HG03469 (cell line): ENCODE results near the gene MORC2.
A peak's percentile ranks its signal among the peaks of the same experiment; 100 is the strongest.

ENCODE experiments used
- ATAC-seq: cut with Tn5 transposase; IDR thresholded peaks from one replicate; pipeline ENCODE4 v1.9.1; 2021; ENCODE audit warnings: mild to moderate bottlenecking, moderate library complexity, moderate number of reproducible peaks; ENCODE audit not compliant: unreplicated experiment

The MORC2 gene

DNA sequence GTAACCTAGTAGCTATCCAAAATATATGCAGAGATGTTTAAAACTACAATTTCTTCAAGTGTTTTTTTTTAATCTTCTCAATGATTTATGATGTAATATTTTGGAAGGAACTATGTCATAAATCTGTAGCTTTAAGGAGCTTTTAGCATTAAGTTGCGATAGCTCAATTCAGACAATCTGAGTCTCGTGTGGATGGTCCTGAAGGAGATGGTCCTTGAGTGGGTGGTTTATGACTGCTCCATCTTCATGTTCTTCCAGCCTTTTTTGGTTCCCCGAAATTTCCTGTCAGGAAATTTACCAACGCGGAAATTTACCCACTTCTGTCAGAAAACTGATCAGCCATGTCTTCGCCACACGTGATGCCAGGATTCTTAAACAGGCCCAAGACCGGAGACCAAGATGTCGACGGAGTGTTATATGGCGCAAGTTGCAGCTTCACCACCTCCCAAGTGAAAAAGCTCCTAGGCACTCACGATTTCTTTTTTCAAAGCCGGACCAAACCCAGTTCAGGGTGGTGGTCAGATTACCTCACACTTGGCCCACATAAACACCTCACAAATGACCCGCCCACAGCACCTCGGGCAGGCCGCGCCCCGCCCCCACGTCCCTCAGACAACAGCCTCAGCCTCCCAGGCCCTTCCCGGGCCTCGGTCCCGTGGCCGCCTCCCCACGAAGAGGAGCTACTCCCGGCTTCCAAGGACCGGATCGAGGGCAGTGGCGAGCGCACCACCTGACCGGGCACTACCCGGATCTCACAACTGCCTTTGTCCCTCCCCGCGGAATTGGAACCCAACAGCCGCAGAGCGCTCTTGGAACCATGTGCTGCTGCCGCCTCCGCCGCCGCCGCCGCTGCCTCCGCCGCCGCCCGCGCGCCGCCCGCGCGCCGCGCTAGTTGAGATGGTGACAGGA is at the start of gene MORC2:
MORC2 (minus strand) TSS at position 760 of the 909 bp plus-strand sequence. CDS start 885 bp downstream, outside the sequence.
- no peak for ATAC-seq

DNA sequence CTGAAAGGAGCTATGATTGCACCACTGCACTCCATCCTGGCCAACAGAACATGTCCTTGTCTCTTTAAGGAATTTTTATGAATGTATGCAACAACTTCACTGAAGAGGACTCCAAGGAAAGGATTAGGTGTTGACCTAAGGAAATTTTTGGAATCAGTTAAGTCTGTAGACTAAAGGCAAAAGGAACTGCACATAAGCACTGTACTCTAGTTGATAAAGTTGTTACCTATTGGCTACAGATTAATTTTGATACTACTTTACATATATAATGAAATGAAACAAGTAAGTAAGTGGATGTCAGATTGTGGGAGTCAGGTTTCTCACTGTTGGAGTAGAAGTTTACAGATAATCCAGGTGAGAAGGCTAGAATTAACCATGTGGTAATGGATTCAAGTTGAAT is 37.0 kb upstream of the MORC2 start:
- no peak for ATAC-seq

DNA sequence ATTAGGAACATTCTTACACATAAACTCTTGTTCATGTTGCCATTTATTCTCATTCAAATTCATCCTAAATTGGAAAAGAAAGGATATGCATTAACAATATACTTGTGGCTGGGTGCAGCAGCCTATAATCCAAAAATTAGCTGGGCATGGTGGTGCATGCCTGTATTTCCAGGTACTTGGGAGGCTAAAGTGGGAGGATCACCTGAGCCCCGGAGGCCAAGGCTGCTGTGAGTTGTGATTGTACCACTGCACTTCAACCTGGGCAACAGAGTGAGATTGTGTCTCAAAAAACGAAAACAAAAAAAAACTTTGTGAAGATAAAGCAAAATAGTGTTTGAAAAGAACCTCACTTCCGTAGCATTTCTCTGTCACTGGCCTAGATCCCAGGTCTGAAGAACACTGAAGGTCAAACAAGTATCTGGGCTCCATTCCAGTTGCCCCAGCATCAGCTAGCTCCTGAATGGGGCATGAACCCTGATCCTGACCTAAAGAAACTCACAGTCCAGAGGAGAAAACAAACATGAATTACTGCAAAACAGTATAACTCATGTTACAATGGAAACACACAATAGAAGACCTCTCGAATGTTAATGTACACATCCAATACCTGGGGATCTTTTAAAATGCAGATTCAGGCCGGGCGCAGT is 32.7 kb upstream of the MORC2 start:
- ATAC-seq = no peak

DNA sequence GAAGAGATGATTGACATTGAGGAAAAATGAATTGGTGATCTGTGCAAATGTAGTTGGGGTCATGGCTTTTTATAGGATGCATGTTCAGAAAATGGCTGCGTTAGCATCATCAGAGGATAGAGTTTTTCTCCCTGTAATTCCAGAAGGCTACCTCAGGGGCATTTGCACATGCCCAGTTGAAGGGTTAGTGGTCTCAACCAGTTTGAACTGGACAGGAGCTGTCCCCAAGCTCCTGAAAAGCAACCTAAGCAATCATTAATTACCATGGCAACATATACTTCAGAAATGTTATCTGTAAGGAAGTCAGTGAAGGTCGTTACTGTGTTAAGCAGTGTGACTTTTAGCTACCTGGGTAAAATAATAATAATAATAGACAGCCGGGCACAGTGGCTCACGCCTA is 29.8 kb upstream of the MORC2 start:
- ATAC-seq = no peak

DNA sequence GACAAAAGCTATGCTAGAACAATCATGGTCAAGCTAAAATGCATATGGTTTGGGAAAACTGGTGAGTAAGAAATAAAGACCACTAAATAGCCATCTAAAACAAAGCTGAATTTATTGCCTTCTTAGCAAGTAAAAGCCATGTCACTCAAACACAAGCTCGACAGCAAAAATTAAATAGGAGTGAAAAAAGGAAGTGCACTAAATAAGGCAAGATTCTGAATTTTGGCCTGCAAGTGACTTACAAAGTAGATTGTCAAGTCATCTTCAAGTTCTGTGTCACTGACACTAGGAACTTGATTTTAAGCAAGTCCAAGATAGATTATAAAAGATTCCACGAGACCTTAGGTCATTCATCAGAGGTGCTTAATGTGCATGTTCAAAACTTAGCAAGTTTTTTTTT is 27.9 kb upstream of the MORC2 start:
- ATAC-seq = no peak

DNA sequence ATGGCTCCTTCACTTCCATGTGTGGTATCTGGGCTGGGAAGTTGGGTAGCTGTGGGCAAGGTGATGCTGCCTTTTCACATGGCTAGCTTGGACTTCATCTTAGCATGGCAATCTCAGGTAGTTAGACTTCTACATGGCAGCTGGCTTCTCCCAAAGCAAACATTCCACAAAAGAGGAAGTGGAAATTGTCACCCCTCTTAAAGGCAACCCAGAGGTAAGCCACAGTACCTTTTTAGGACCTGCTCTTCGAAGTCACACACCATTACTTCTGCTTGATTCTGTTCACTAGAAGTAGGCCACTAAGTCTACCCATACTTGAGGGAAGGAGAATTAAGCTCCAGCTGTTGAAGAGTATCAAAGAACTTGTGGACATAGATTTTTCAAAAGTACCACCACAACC is 26.4 kb upstream of the MORC2 start:
- ATAC-seq = no peak

DNA sequence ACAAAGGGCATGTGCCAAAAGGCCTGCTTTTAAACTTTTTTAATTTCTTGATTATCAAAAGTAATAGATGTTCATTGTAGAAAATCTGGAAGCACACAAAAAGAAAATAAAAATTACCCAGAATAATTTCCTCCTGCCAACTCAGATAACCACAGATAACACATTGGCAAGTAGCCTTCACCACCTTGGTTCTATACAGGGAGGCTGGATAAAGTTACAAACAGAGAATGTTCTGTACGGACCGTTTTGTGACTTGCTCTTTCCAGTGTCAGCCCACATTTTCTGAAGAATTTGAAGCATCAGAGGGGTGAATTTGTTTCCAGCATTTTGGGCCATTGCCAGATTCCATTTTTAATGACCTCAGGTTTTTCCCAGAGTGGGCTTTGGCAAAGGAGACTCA is 24.0 kb upstream of the MORC2 start:
- no peak for ATAC-seq

DNA sequence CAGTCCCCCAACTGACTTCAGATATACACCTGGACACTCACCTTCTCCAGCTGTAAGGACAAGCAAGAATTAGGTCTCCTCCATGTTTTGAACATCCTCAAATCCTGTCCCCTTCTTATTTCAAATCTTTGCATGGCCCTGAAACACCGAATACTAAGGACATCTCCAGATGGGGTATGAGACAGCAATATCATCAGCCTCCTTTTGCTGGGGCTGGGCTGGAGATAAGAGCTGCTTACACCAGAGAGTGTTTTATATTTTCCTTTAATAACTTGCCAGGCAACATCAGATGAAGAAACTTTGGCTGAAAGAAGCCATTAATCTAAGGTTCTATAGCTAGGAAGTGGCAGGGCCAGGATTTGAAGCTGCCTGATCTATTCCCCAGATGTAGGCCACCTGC is 22.1 kb upstream of the MORC2 start:
- ATAC-seq = no peak

DNA sequence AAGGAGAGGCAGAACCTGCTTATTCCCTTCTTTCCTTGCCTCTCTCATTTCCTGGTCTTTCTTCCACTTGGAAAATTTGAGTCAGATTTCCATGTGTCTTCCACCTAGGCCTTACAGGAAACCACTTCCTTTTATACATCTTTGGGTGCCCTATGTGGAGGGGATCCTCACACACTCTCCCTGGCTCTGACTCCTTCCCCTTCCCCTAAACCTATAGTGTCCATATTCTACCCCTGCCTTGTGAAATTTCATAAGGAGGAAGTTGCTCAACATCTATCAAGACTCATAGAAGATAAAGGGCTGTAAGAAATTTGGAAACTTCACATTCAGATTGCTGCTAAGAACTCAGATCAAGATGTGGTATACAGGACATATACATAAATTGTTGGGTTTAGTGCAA is 20.9 kb upstream of the MORC2 start:
- no peak for ATAC-seq

DNA sequence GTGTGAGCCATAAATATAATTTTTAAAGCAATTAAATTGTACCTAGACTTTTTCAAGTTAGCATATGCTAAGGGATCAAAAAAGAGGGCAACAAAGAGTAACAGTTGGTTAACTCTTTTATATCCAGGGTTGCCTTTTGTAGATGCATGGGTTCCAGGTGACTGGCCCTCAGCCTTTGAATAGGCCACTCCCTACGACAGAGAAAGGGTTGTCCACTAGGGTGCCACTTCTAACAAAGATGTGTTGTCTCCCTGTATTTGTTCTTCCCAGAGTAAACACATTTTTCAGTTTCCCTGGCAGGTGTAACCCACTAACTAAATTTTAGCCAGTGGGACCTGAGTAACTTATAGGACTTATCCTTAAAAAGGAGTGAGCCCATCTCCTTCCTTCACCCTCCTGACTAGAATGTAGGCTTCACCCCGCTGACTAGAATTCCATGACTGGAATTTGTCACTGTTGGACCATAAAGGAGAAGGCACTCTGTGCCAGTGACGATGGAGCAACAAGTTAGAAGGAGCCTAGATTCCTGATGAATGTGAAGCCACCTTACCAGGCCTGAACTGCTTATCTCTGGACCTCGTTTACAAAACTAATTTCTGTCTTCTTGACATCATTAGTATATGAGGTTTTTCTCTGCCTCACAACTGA is 17.1 kb upstream of the MORC2 start:
- no peak for ATAC-seq

DNA sequence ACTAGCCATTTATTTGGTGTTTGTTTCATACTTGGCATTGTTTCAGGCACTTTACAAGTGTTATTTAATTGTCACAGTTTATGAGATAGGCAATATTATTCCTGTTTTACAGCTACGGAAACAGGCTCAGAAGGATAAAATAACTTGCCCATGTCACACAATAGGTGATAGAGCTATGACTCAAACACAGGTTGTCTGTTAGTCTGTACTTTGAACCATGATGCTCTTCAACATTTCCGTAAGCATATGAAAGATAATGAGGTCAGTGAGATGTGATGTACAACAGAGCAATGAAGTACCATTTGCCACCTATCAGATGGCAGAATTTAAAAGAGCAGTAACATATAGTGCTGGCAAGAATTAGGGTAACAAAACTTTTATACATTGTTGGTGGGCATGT is 15.7 kb upstream of the MORC2 start:
- no peak for ATAC-seq

DNA sequence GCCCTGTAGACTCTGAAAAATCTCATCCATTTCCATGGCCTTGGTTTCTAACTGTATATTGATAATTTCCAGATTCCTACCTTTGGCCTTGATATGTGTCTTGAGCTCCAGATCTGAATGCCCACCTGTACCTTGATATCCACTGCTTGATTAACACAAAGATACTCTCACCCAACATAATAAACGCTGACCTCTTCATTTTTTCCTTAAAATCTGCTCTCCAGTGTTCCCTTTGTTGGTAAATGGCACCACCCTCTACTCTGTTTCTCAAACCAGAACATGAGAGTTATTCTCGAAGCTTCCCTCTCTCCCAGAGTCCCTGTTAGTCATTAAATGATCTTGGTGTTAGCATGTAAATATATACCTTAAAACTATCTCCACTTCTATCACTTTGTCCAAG is 13.9 kb upstream of the MORC2 start:
- no peak for ATAC-seq

DNA sequence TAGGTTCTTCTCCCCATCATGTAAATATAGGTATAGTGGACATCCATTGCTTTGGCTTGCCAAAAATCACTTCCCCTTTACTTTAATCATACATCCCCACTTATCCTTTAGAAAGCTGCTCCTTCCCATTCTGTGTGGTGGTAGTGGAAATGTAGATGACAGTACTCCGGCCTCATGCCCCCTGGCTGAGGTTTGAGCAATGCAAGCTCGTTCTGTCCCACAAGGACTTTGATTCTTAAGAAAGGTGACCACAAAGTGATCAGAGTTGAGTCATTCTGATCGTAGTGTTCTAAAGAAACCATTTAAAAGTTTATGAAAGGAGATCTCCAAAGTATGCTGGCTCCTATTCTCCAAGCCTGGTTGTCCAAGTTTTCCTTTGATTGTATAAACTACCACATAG is 11.4 kb upstream of the MORC2 start:
- no peak for ATAC-seq

DNA sequence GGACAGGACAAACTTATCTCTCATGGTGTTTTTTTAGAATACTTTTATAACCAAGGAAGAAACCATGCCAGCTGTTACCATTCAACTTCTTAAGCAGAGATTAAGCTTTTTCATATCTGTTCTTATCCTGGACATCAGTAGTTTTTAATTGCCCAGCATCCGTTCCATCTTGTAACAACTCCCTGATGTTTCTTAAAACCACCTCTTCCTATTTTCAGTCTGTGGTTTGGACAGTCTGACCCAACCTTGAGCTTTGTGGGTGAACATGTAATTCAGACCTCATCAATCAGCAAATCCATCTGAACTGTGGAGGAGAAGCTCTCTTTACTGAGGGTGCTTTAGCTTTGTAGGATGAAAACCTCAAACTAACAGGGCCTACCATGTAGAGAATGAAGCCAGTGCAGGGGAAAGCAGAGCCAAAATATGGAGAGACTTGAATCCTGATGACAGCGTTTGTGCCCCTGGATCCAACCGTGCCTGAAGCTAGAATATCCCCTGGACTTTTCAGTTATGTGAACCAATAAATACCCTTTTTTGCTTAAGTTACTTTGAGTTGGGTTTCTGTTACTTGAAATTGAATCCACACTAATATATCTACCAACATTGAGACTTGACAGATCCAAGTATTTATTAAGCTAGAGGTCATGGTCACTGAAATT is 9.9 kb upstream of the MORC2 start:
- ATAC-seq = no peak

DNA sequence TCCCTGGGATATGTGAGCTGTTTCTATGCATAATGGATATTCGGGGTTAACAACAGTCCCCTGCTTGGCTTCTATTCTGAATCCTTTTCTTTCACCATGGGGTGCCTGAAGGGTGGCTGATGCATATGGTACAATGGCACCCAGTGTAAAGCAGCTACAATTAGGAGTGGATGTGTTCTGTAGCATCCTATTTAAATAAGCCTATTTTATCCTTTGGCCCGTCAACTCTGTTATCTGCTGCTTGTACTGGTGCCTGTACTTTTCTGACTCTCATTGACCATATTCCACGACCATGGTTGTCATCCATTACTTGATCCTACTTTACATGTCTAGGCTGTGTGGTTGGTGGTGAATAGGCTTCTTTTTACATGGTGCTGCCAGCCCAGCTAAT is 1.8 kb upstream of the MORC2 start:
- no peak for ATAC-seq

DNA sequence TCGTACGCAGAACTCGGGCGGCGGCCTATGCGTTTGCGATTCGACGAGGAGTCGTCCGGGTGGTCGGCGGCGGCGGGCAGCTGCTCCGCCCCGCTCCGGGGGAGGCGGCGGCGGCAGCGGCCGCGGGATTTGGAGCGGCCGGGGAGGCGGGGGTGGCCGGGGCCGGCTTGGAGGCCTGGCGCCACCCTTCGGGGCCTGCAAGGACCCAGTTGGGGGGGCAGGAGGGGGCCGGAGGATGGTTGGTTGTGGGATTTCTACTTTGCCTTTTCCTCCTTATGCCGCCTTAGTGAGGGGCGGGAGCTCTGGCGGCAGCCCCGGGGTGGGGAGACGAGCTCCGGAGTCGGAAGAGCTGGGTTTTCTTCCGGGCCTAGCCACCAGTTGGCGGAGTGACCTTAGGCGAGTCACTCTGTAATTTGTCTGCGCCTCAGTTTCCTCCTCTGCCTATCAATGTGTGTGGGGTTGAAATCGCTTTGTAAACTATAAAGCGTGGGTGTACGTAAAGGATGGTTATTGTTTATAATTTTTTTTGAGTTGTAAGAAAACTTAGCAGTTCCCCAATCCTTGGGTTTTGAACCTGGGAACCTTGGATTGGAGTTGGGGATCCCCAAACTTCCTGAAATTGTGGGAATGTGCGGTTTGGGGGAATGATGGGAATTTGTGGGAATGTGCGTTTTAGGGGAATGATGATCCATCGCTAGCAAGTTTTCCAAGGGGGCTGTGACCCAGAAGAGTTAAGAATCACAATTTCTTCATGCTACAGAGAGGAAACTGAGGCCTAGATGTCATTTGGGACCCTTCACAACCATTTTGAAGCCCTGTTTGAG is 1.2 kb upstream of the MORC2 start:
- ATAC-seq = peak; percentile 27

DNA sequence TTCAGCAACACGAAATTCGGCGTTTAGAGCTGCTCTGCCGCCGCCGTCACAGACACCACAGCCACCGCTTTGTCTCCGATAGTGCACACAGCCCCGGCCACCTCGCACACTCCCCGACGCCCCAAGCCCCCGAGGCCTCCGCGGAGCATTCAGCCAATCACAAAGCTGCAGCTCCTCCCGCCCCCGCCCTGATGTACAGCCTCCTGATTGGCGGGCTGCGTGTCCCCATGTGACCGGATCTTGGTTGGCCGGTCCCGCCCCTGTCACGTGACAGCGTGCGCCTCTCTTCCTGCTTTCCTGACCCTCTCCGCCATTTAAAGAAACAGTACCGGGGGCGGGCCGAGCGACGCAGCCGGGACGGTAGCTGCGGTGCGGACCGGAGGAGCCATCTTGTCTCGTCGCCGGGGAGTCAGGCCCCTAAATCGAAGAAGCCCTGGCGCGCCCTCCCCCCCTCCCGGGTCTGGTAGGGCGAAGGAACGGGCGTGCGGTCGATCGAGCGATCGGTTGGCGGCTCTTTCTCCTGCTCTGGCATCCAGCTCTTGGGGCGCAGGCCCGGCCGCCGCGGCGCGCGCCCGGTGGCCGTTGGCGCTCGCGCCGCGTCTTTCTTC is 454 bp upstream of the MORC2 start, which contains the start of gene TUG1:
TUG1 (plus strand) TSS at position 342 of the 608 bp plus-strand sequence.
- ATAC-seq = peak; percentile 75

DNA sequence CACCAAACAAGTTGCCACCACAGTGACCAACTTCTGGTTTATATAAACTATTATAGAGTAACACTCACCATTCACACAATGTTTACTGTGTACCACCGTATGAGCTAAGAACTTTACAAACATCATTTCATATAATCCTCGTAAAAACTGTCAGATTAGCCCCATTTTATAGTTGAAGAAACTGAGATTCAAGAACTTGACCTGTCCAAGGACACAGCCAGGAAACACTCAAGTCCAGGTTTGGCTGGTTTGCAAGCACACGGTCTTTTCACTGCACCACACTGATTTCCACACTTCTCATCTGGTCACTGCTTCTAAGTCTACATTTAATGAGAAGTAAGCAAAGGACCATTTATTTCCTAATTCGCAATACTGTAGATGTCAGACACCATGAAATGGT is 3.7 kb downstream of the MORC2 start:
- ATAC-seq = no peak

DNA sequence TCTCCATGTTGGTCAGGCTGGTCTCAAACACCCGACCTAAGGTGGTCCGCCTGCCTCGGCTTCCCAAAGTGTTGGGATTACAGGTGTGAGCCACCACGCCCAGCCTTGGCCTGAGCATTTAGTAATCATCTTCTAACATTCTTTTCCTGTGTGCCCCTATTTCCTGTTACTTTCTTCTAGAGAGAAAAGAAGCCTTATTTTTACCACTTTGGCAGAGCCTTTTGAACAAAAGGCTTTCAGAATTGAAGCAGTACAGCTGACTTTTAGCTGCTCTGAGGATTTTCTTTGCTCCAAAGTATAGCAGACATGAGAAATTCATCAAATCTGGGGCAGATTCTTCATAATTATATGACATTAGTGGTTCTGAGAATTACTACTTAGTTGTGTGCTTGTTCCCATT is 13.4 kb downstream of the MORC2 start:
- ATAC-seq = no peak

DNA sequence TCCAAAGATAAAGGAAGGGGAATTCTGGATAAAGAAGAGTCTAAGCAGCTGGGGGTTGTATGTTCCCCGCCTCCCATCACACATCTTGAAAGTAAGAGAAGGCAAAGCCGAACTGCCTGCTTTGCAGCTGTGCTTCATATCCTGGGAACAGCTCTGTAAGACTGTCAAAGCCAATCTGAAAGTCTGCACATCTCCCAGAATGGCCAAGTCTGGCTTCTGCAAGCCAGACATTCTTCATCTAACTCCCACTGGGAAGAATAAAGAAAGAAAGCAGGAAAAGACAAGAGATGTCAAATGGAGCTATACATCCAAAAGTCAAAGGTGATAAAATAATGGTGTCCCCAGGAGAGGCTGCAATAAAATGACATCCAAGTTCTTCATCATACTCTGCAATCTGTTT is 15.4 kb downstream of the MORC2 start:
- no peak for ATAC-seq
